ENCODE measurements around the gene HOXB6.

Gene HOXB6

DNA sequence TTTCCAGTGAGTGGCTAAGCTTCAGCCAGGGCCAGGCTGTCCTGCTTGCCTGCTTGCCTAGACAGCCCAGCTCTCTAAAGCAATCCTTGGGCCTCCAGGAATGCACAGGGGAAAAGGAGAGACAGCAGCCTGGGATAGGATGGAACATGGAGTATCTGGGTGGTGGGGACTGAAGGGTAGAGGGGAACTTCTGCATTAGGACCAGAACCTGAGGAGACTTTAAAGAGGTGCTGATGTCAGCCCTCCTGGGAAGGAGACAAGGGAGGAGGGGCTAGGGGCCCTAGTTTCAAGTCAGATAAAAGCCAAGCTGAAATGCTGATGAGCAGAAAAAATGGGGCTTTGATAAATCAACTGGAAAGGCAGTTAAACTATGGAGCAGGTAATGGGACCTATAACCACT lies 4.2 kb upstream of the HOXB6 start:
- TF ChIP-seq, protein P1, sequence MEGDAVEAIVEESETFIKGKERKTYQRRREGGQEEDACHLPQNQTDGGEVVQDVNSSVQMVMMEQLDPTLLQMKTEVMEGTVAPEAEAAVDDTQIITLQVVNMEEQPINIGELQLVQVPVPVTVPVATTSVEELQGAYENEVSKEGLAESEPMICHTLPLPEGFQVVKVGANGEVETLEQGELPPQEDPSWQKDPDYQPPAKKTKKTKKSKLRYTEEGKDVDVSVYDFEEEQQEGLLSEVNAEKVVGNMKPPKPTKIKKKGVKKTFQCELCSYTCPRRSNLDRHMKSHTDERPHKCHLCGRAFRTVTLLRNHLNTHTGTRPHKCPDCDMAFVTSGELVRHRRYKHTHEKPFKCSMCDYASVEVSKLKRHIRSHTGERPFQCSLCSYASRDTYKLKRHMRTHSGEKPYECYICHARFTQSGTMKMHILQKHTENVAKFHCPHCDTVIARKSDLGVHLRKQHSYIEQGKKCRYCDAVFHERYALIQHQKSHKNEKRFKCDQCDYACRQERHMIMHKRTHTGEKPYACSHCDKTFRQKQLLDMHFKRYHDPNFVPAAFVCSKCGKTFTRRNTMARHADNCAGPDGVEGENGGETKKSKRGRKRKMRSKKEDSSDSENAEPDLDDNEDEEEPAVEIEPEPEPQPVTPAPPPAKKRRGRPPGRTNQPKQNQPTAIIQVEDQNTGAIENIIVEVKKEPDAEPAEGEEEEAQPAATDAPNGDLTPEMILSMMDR (conservative IDR thresholded peaks at IDR 0.05) = no peak
- no peak overlapping the region for H3K27ac ChIP-seq

DNA sequence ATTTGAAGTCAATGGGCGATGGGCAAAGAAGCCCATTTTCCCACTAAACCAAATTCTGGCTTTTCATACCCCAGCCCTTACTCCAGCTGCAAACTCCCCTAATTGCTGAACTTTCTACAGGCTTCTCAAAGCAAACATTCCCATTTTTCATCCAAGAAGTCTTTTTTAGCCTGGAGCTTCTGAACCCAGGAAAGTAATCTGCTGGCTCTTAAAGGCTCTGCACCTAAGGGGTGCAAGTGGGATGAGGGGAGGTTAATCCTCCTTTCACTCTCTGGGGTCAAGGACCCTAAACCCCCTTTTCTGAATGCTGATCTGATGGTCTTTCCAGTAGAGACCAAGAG lies 3.7 kb upstream of the HOXB6 start:
- no peak overlapping the region for H3K27ac ChIP-seq
- TF ChIP-seq, protein P1 (conservative IDR thresholded peaks at IDR 0.05) = no peak

DNA sequence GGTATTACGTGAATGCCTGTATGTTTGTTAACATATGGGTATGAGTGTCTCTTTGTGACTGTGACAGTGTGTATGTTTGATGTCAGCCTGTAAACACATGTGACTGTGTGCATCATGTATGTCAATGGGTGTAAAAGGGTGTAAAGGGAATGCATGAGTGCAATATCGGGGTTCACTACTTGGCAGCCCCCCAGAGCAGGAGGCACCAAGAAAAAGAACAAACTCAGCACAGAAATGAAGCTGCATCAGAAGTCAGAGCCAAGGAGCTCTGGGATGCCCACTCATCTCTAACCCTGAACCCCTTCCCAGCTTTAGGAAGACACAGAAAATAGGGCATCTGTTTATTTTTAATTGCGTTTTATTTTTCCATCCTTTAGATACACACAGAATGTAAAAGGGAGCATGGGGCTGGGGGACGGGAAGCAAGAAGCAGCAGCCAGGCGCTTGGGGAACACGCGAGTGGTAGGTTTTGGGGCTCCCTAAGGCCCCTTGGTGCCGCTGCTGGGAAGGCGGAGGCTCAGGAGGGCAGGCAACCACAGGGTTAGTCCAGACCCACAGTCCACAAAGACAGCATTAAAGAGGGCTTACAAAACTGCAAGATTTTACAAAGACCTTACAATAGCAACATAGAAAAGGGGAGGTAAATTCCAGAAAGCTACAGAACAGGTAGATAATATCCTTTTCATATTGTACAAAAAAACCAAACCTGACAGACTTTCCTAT lies 2.3 kb upstream of the HOXB6 start:
- H3K27ac ChIP-seq = no peak overlapping the region
- TF ChIP-seq, protein P1 (conservative IDR thresholded peaks at IDR 0.05) = no peak

DNA sequence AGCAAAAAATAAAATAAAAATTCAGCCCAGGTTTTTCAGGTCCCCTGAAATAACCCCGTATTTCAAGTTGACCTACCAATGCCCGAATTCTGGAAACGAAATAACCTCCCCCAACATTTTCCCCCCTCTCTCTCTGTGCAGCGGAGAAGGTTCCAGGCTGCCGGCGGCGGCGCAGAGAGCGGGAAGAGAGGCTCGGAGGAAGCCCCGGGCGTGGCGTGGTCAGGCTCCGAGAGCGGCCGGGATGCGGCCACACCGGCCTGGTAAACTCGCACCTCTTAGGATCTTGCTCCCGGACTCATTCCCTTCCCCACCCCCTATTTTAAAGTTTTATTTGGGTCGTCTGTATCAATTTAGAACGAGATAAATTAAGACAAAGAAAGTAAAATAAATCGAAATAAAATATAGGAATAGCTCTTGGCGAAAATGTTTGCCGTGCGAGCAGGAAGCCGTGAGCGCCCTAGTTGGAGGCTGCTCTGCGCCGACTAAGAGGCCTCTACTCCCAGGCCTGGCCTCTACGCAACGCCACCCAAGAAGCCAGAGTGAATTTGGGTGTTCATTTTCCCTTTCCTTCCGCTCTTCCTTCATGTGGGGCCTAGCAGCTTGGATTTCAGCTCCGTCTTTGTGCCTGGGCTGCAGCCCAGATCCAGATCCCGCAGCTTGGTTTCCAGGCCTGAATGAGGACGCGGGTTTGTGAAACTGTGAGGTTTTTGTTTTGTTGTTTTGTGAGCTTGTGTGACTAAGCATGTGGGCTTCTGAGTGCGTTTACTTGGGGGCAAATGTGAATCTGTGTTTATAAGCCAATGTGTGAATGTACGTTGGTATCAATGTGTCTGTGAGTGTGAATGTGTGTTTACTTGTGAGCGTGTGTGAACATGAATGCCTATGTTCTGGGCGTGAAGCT lies 1.5 kb upstream of the HOXB6 start:
- H3K27ac ChIP-seq = no peak overlapping the region
- TF ChIP-seq, protein P1 (conservative IDR thresholded peaks at IDR 0.05) = no peak

DNA sequence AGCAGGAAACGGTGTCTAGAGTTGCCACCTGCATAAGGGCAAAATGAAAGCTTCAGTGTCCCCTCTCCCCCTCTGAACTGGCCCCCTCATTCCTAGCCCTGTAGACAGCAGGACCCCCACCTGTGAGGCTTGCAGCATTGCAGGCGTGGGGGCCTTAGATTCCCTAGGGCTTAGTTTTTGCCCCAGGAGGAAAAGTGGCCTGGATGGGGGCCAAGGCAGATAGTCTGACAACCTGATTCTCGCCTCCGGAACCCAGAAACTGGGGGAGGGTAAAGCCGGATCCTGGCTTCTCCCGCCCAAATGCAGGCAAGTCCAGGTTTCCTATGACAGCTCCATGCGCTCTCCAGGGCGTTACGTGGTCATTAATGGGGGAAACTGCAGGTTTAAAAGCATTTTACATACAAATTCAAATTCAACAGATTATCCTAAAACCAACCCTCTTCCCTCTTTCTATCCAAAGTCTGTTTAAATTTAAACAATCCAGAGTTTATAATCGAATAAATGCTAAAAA lies 678 bp upstream of the HOXB6 start:
- TF ChIP-seq, protein P1 (conservative IDR thresholded peaks at IDR 0.05) = no peak

DNA sequence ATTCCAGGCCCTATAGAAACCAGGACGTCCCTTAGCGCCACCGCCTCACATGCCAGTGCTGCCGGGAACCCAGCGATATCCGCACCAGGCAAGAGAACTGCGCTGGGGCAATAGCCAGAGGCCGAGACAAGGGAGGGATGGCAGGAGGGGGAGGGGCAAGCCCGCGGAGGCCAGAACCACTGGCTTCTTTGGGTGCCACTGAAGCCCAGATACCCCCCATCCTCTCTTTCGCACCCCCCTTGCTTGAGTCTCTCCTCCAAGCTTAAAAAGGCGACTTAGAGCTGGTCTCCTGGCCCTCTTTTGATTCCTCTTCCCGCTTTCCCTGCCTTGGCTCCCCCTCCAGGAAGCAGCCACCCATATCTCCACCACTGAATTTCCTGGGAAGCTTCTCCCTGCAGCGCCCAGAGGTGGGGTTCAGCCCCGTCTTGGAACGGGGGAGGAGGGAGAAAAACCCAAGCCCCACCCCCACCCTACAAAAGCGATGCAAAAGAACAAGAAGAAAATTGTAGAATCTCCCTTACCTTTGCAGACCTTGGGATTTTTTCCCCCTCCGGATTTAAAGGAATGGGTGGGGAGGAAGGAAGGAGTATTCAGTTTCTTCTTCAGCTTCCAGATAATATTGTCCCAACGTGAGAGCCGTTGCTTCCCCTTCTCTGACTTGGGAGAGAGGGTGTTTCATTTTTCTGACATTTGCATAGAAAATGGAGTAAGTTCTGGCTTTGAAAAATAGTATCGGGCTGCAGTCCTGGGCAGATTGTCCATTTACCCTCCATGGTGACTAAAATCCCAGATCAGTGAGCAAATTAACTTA lies 622 bp downstream of the HOXB6 start:
- no peak overlapping the region for H3K27ac ChIP-seq
- TF ChIP-seq, protein P1 (conservative IDR thresholded peaks at IDR 0.05) = no peak

More for the DNA sequence above, 678 bp upstream of the HOXB6 start:
- no peak overlapping the region for H3K27ac ChIP-seq
